Measurements from ENCODE around the gene DNM2. TPM values are rescaled to one million over a fixed set of nuclear protein-coding genes. Genes with fewer than 3 reads are reported as not detected.

DNM2 gene
- total and polyA plus RNA-seq, 9 of the 15 experiments (the other 6 are each of a cell fraction or from before 2014, with no cell fraction given), result 2.2 to 161 (median 72.6) TPM

DNA sequence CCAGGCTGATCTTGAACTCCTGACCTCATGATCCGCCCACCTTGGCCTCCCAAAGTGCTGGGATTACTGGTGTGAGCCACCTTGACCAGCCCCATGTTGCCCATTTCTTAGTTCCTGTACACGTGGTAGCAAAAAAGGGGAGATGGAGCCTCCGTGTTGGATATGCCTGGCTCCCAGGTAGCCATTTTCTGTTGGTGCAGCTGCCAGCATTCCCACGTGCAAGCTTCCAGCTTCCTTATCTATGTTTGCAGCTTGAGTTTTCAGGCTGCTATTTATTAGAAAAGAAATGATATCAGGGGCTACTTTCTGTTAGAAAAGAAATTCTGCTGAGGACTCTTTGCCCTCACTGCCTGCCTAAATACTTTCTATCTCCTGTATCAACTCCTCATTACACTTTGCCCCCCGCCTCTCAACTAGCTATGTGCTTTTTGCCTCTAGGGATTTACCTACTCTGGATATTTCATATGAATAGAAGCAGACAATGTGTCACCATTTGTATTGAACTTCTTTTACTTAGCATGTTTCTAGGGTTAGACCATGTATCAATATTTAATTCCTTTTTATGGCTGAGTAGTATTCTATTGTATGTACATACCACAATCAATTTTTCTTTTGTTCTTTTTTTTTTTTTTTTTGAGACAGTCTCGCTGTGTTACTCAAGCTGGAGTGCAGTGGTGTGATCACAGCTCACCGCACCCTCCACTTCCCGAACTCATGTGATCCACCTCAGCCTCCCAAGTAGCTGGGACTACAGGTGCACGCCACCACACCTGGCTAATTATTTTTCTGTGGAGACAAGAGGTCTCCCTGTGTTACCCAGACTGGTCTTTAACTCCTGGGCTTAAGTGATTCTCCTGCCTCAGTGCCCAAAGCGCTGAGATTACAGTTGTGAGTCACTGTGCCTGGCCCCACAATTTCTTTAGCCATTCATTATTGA, 121.5 kb downstream of the DNM2 start (continued):
- TF ChIP-seq ARID1B (IDR thresholded peaks at IDR 0.05) (peak; percentile 89), ZNF146 (CRISPR knock-in tag; IDR thresholded peaks at IDR 0.05; ENCODE audit: unreplicated experiment) (peak; percentile 92), FOXJ2 (tag; IDR thresholded peaks at IDR 0.05) (0 out of 2 replicates have a peak, but pooled peaks have one; percentile 25), ETV5 (CRISPR knock-in tag; IDR thresholded peaks at IDR 0.05; ENCODE audit: low read depth) (no peak)
- TF ChIP-seq, protein P1, sequence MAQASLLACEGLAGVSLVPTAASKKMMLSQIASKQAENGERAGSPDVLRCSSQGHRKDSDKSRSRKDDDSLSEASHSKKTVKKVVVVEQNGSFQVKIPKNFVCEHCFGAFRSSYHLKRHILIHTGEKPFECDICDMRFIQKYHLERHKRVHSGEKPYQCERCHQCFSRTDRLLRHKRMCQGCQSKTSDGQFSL (CRISPR knock-in tag; IDR thresholded peaks at IDR 0.05), result no peak
- TF ChIP-seq, protein P1 (tag; IDR thresholded peaks at IDR 0.05), result peak in 1 of 2 experiments; percentile 68; a peak in 1 of 4 replicates
- TF ChIP-seq, protein P2, sequence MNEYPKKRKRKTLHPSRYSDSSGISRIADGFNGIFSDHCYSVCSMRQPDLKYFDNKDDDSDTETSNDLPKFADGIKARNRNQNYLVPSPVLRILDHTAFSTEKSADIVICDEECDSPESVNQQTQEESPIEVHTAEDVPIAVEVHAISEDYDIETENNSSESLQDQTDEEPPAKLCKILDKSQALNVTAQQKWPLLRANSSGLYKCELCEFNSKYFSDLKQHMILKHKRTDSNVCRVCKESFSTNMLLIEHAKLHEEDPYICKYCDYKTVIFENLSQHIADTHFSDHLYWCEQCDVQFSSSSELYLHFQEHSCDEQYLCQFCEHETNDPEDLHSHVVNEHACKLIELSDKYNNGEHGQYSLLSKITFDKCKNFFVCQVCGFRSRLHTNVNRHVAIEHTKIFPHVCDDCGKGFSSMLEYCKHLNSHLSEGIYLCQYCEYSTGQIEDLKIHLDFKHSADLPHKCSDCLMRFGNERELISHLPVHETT (CRISPR knock-in tag; conservative IDR thresholded peaks at IDR 0.05 in 1 of 2, IDR thresholded peaks at IDR 0.05 in 1 of 2), result peak in 1 of 2 experiments; percentile 57; a peak in 1 of 4 replicates
